Measurements from ENCODE around the gene DOCK8. TPM values are rescaled to one million over a fixed set of nuclear protein-coding genes. Genes with fewer than 3 reads are reported as not detected.
A peak's percentile ranks its signal among the peaks of the same experiment; 100 is the strongest.

DOCK8 gene
- polyA plus RNA-seq, 1 donor (not counting 4 experiments of a cell fraction or from before 2014, with no cell fraction given) = 1.5 TPM

GRCh38 chr9:459491-460444, 245.1 kb downstream of the DOCK8 start:
- Histone ChIP-seq H3K79me2 (ENCODE audit: control insufficient read depth, insufficient read depth, low read length) (no peaks in the 10 kb centered on the region), H4K20me1 (ENCODE audit: control insufficient read depth, extremely low read depth, insufficient read depth, low read length) (no peaks in the 10 kb centered on the region), H3K4me1 (ENCODE audit: control insufficient read depth, extremely low read depth, insufficient read depth, low read length) (no peaks in the 10 kb centered on the region), H3K27me3 (ENCODE audit: control insufficient read depth, extremely low read depth, insufficient read depth, low read length) (no peaks in the 10 kb centered on the region), H3K4me3 (ENCODE audit: control insufficient read depth in 2 of 3, extremely low read depth in 1 of 3, insufficient read depth in 2 of 3, low read depth in 1 of 3, low read length in 3 of 3) (no peak overlapping the region), H3K36me3 (ENCODE audit: control insufficient read depth in 2 of 2, extremely low read depth in 1 of 2, insufficient read depth in 2 of 2, low read length in 2 of 2) (no peaks in the 10 kb centered on the region), H3K4me2 (ENCODE audit: control insufficient read depth, extremely low read depth, insufficient read depth, low read depth, low read length) (no peak overlapping the region), H3K9ac (ENCODE audit: control insufficient read depth, extremely low read depth, insufficient read depth, low read length) (no peak overlapping the region), H3K9me3 (ENCODE audit: control insufficient read depth, low read depth, low read length) (no peaks in the 10 kb centered on the region), H2AFZ (ENCODE audit: control insufficient read depth, low read length) (no peak overlapping the region), H3K27ac (ENCODE audit: control insufficient read depth, insufficient read depth, low read length) (no peak overlapping the region), H3K9me1 (ENCODE audit: control insufficient read depth, extremely low read depth, insufficient read depth, low read length) (no peaks in the 10 kb centered on the region)
- no peak for FAIRE-seq
- dilution Hi-C loops (cut with MboI; ENCODE audit: extremely low pct_ligation_motif_present, low sequenced_read_pairs) = no loop called here
- no peak for TF ChIP-seq EZH2 (IDR thresholded peaks at IDR 0.05; ENCODE audit: low read length)
- no peak for TF ChIP-seq CTCF (optimal IDR thresholded peaks at IDR 0.05 in 1 of 3, IDR thresholded peaks at IDR 0.05 in 1 of 3, conservative IDR thresholded peaks at IDR 0.05 in 1 of 3; ENCODE audit: extremely low read depth in 1 of 3, insufficient read depth in 2 of 3, low read length in 3 of 3)
- DNase-seq (ENCODE audit: low read depth, low spot score) = no peak

- no peaks in the 10 kb centered on the region for H3K9me3 ChIP-seq (ENCODE audit: control insufficient read depth, low read depth, low read length)
- H3K79me2 ChIP-seq (ENCODE audit: control insufficient read depth, insufficient read depth, low read length) = no peaks in the 10 kb centered on the region
- H3K4me3 ChIP-seq (ENCODE audit: control insufficient read depth in 2 of 3, extremely low read depth in 1 of 3, insufficient read depth in 2 of 3, low read depth in 1 of 3, low read length in 3 of 3) = no peak overlapping the region
- no peaks in the 10 kb centered on the region for H4K20me1 ChIP-seq (ENCODE audit: control insufficient read depth, extremely low read depth, insufficient read depth, low read length)
- H3K4me2 ChIP-seq (ENCODE audit: control insufficient read depth, extremely low read depth, insufficient read depth, low read depth, low read length) = no peak overlapping the region
- DNase-seq (ENCODE audit: low read depth, low spot score) (no peak), FAIRE-seq (peak; percentile 70)
- dilution Hi-C loops (cut with MboI; ENCODE audit: extremely low pct_ligation_motif_present, low sequenced_read_pairs) = no loop called here
- TF ChIP-seq CTCF (optimal IDR thresholded peaks at IDR 0.05 in 1 of 3, IDR thresholded peaks at IDR 0.05 in 1 of 3, conservative IDR thresholded peaks at IDR 0.05 in 1 of 3; ENCODE audit: extremely low read depth in 1 of 3, insufficient read depth in 2 of 3, low read length in 3 of 3) (no peak), EZH2 (IDR thresholded peaks at IDR 0.05; ENCODE audit: low read length) (no peak)
- no peak overlapping the region for H3K27ac ChIP-seq (ENCODE audit: control insufficient read depth, insufficient read depth, low read length)
- no peaks in the 10 kb centered on the region for H3K27me3 ChIP-seq (ENCODE audit: control insufficient read depth, extremely low read depth, insufficient read depth, low read length)
- H3K4me1 ChIP-seq (ENCODE audit: control insufficient read depth, extremely low read depth, insufficient read depth, low read length) = no peaks in the 10 kb centered on the region
- H3K9ac ChIP-seq (ENCODE audit: control insufficient read depth, extremely low read depth, insufficient read depth, low read length) = no peak overlapping the region
- H3K9me1 ChIP-seq (ENCODE audit: control insufficient read depth, extremely low read depth, insufficient read depth, low read length) = no peaks in the 10 kb centered on the region
- H3K36me3 ChIP-seq (ENCODE audit: control insufficient read depth in 2 of 2, extremely low read depth in 1 of 2, insufficient read depth in 2 of 2, low read length in 2 of 2) = no peaks in the 10 kb centered on the region
- H2AFZ ChIP-seq (ENCODE audit: control insufficient read depth, low read length) = no peak overlapping the region
Measured at GRCh38 chr9:462121-462520, 247.5 kb downstream of the DOCK8 start.
